KMS-11 (cell line): ENCODE results near the gene CDKN2C.
"Not testable (repeated sequence)": the region's sequence is repeated elsewhere in the genome, so short reads cannot be mapped to it uniquely, and the experiment has no call there.

Experiments used
- H2AFZ ChIP-seq: fragments of 200-600 bp; sonication (generic); 2 replicates; pipeline ENCODE4 v1.6.1; 2016; ENCODE audit warnings: antibody characterized with exemption, mixed run types, low read depth
- H3K27ac ChIP-seq: fragments of 200-600 bp; sonication (generic); 2 replicates; pipeline ENCODE4 v1.6.1; 2016; ENCODE audit warnings: mild to moderate bottlenecking, mixed run types
- H3K27me3 ChIP-seq: fragments of 200-600 bp; sonication (generic); 2 replicates; pipeline ENCODE4 v1.6.1; 2017; ENCODE audit warnings: mild to moderate bottlenecking, low read depth, mixed run types, moderate library complexity; ENCODE audit not compliant: insufficient read depth
- H3K36me3 ChIP-seq: fragments of 200-600 bp; sonication (generic); 2 replicates; pipeline ENCODE4 v1.6.1; 2017; ENCODE audit warnings: mild to moderate bottlenecking, mixed run types; ENCODE audit not compliant: insufficient read depth
- H3K4me1 ChIP-seq: fragments of 200-600 bp; sonication (generic); 2 replicates; pipeline ENCODE4 v1.6.1; 2016; ENCODE audit warnings: mild to moderate bottlenecking, low read depth, mixed run types; ENCODE audit not compliant: poor library complexity, severe bottlenecking
- H3K4me2 ChIP-seq: fragments of 200-600 bp; sonication (generic); 2 replicates; pipeline ENCODE4 v1.7.0; 2016; ENCODE audit warnings: mild to moderate bottlenecking, mixed run types
- H3K4me3 ChIP-seq: fragments of 200-600 bp; sonication (generic); IDR thresholded peaks from 2 replicates; pipeline ENCODE4 v1.6.1; 2017; ENCODE audit warnings: low read depth, low read length, mixed read lengths; ENCODE audit not compliant: insufficient read depth
- H3K79me2 ChIP-seq: fragments of 200-600 bp; sonication (generic); 2 replicates; pipeline ENCODE4 v1.6.1; 2016; ENCODE audit warnings: low read depth, mixed run types; ENCODE audit not compliant: insufficient read depth
- H3K9ac ChIP-seq: fragments of 200-600 bp; sonication (generic); 2 replicates; pipeline ENCODE4 v1.6.1; 2016; ENCODE audit warnings: mild to moderate bottlenecking, mixed run types
- H4K20me1 ChIP-seq: fragments of 200-600 bp; sonication (generic); 2 replicates; pipeline ENCODE4 v1.6.1; 2016; ENCODE audit warnings: mild to moderate bottlenecking, mixed run types; ENCODE audit not compliant: insufficient read depth
- CTCF ChIP-seq: fragments of 200-600 bp; sonication (generic); conservative IDR thresholded peaks from 2 replicates; pipeline ENCODE4 v1.6.1; 2017; ENCODE audit warnings: low read depth, mild to moderate bottlenecking, antibody characterized with exemption, low read length, moderate library complexity, mixed read lengths

Gene CDKN2C

GRCh38 chr1:50949286-50949982, 20.6 kb upstream of the CDKN2C start:
- Histone ChIP-seq H3K4me2 (no peak overlapping the region), H4K20me1 (no peaks in the 10 kb centered on the region), H3K36me3 (no peaks in the 10 kb centered on the region), H2AFZ (no peak overlapping the region), H3K27ac (no peak overlapping the region), H3K27me3 (no peaks in the 10 kb centered on the region), H3K4me1 (peaks cover 6% of the 10 kb centered on the region), H3K9ac (no peak overlapping the region), H3K4me3 (no peak overlapping the region), H3K79me2 (peaks cover 22% of the 10 kb centered on the region; the same call in 1 of the 2 replicates)
- TF ChIP-seq CTCF: no peak

- peaks cover 30% of the 10 kb centered on the region; the same call in 1 of the 2 replicates for H3K79me2 ChIP-seq
- no peak overlapping the region for H3K27ac ChIP-seq
- no peaks in the 10 kb centered on the region for H3K27me3 ChIP-seq
- no peak overlapping the region for H2AFZ ChIP-seq
- H3K4me3 ChIP-seq: no peak overlapping the region
- no peak overlapping the region for H3K4me2 ChIP-seq
- no peaks in the 10 kb centered on the region for H3K36me3 ChIP-seq
- peaks cover 6% of the 10 kb centered on the region for H3K4me1 ChIP-seq
- no peak overlapping the region for H3K9ac ChIP-seq
- TF ChIP-seq CTCF: no peak
- no peaks in the 10 kb centered on the region for H4K20me1 ChIP-seq
These were observed 19.6 kb upstream of the CDKN2C start for GRCh38 chr1:50950396-50950795.

DNA sequence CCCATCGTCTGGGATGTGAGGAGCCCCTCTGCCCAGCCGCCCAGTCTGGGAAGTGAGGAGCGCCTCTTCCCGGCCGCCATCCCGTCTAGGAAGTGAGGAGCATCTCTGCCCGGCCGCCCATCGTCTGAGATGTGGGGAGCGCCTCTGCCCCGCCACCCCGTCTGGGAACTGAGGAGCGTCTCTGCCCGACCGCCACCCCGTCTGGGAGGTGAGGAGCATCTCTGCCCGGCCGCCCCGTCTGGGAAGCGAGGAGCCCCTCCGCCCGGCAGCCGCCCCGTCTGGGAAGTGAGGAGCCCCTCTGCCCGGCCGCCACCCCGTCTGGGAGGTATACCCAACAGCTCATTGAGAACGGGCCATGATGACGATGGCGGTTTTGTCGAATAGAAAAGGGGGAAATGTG, 17.5 kb upstream of the CDKN2C start:
- H3K4me3 ChIP-seq, H3K4me2 ChIP-seq, H3K27me3 ChIP-seq, H3K9ac ChIP-seq, H3K27ac ChIP-seq, H3K36me3 ChIP-seq, H2AFZ ChIP-seq, H3K4me1 ChIP-seq, H4K20me1 ChIP-seq: not testable (repeated sequence)
- H3K79me2 ChIP-seq: peaks cover 52% of the 10 kb centered on the region; the same call in 1 of the 2 replicates

- H3K4me3 ChIP-seq: no peak overlapping the region
These were observed 14.9 kb upstream of the CDKN2C start for GRCh38 chr1:50955116-50955515.

More at GRCh38 chr1:50955116-50955515, 14.9 kb upstream of the CDKN2C start:
- no peak for TF ChIP-seq CTCF
- Histone ChIP-seq H3K4me1 (no peaks in the 10 kb centered on the region), H3K27ac (no peak overlapping the region), H3K9ac (no peak overlapping the region), H3K27me3 (no peaks in the 10 kb centered on the region), H3K79me2 (peaks cover 49% of the 10 kb centered on the region; the same call in 1 of the 2 replicates), H3K36me3 (no peaks in the 10 kb centered on the region), H4K20me1 (no peaks in the 10 kb centered on the region), H3K4me2 (no peak overlapping the region), H2AFZ (no peak overlapping the region)
